GM23338 (cell line): ENCODE data around the gene NTM. TPM values are rescaled to one million over a fixed set of nuclear protein-coding genes. Genes with fewer than 3 reads are reported as not detected.

Experiments used
- ATAC-seq: fragments of 200-7000 bp; cut with Tn5 transposase; 3 replicates; pipeline ENCODE4 v1.9.1; 2020
- DNase-seq: peaks from one replicate; pipeline ENCODE4 v3.0.0-alpha.2; 2015; ENCODE audit warnings: low spot score
- H2AFZ ChIP-seq: fragments of 200-600 bp; sonication (generic); 2 replicates; pipeline ENCODE4 v1.8.0; 2016; ENCODE audit warnings: antibody characterized with exemption, mild to moderate bottlenecking, moderate library complexity
- H3F3A ChIP-seq: fragments of 200-600 bp; sonication (generic); replicated peaks from 2 replicates; pipeline ENCODE4 v1.8.0; 2017; ENCODE audit warnings: antibody characterized with exemption, mixed run types, low read depth
- H3K27ac ChIP-seq: fragments of 200-600 bp; sonication (generic); 2 replicates; pipeline ENCODE4 v1.6.1; 2016; ENCODE audit warnings: low read depth
- H3K27me3 ChIP-seq: fragments of 200-600 bp; sonication (generic); 2 replicates; pipeline ENCODE4 v1.8.0; 2016; ENCODE audit warnings: mild to moderate bottlenecking, mixed run types, moderate library complexity; ENCODE audit not compliant: insufficient read depth
- H3K36me3 ChIP-seq: fragments of 200-600 bp; sonication (generic); 2 replicates; pipeline ENCODE4 v1.8.0; 2016; ENCODE audit warnings: mild to moderate bottlenecking; ENCODE audit not compliant: insufficient read depth
- H3K4me1 ChIP-seq: fragments of 200-600 bp; sonication (generic); 2 replicates; pipeline ENCODE4 v1.8.0; 2016; ENCODE audit warnings: mild to moderate bottlenecking, moderate library complexity; ENCODE audit not compliant: insufficient read depth
- H3K4me2 ChIP-seq: fragments of 200-600 bp; sonication (generic); 2 replicates; pipeline ENCODE4 v1.7.1; 2017; ENCODE audit warnings: mixed run types
- H3K4me3 ChIP-seq: fragments of 200-600 bp; sonication (generic); 2 replicates; pipeline ENCODE4 v1.6.1; 2016; ENCODE audit warnings: mixed run types
- H3K79me2 ChIP-seq: fragments of 200-600 bp; sonication (generic); replicated peaks from 2 replicates; pipeline ENCODE4 v1.8.0; 2017; ENCODE audit warnings: mild to moderate bottlenecking; ENCODE audit not compliant: insufficient read depth
- H3K9me2 ChIP-seq: fragments of 200-600 bp; sonication (generic); 2 replicates; pipeline ENCODE4 v1.8.0; 2017; ENCODE audit not compliant: insufficient read depth
- H4K20me1 ChIP-seq: fragments of 200-600 bp; sonication (generic); replicated peaks from 2 replicates; pipeline ENCODE4 v1.8.0; 2017; ENCODE audit warnings: mild to moderate bottlenecking; ENCODE audit not compliant: insufficient read depth
- H3K27ac Mint-ChIP-seq: 2 replicates; pipeline ENCODE4 v1.8.0; 2020; ENCODE audit warnings: inconsistent platforms, mild to moderate bottlenecking, moderate library complexity, mixed read lengths
- H3K27me3 Mint-ChIP-seq: 3 replicates; pipeline ENCODE4 v1.8.0; 2022; ENCODE audit warnings: low read depth, mild to moderate bottlenecking, moderate library complexity, mixed read lengths, inconsistent platforms; ENCODE audit not compliant: insufficient read depth, poor library complexity
- H3K36me3 Mint-ChIP-seq: 3 replicates; pipeline ENCODE4 v1.8.0; 2021; ENCODE audit warnings: low read depth, mild to moderate bottlenecking, inconsistent platforms, moderate library complexity, mixed read lengths
- H3K4me1 Mint-ChIP-seq: 3 replicates; pipeline ENCODE4 v1.8.0; 2020; ENCODE audit warnings: mild to moderate bottlenecking, inconsistent platforms, mixed read lengths
- H3K4me3 Mint-ChIP-seq: 3 replicates; pipeline ENCODE4 v1.8.0; 2021; ENCODE audit warnings: moderate library complexity, mild to moderate bottlenecking, inconsistent platforms, mixed read lengths
- H3K9me3 Mint-ChIP-seq: 3 replicates; pipeline ENCODE4 v1.8.0; 2020; ENCODE audit warnings: moderate library complexity, mild to moderate bottlenecking, inconsistent platforms, mixed read lengths
- CREB1 ChIP-seq: fragments of 250-450 bp; sonication (Bioruptor Pico); IDR thresholded peaks from 2 replicates; pipeline ENCODE4 v1.5.0; 2020; ENCODE audit warnings: low read depth, mild to moderate bottlenecking, moderate library complexity
- CTCF ChIP-seq, 2 experiments: fragments of 200-600 bp in 1 of 2; sonication (generic) in 1 of 2; conservative IDR thresholded peaks; 2 replicates each; pipeline versions ENCODE4 v1.5.1 to v1.6.1; 2016 to 2017; ENCODE audit warnings: antibody characterized with exemption in 2 of 2, low read depth in 2 of 2, mild to moderate bottlenecking in 2 of 2, moderate library complexity in 1 of 2
- EZH2 ChIP-seq: fragments of 200-600 bp; sonication (generic); IDR thresholded peaks from one replicate; pipeline ENCODE4 v1.8.0; 2017; ENCODE audit warnings: antibody characterized with exemption, mild to moderate bottlenecking, low read depth; ENCODE audit not compliant: unreplicated experiment
- EZH2phosphoT487 ChIP-seq: fragments of 200-600 bp; sonication (generic); IDR thresholded peaks from one replicate; pipeline ENCODE4 v1.8.1; 2018; ENCODE audit warnings: antibody characterized with exemption; ENCODE audit not compliant: unreplicated experiment
- JUNB ChIP-seq: IDR thresholded peaks from one replicate; pipeline ENCODE4 v1.6.1; 2016; ENCODE audit warnings: antibody characterized with exemption; ENCODE audit not compliant: unreplicated experiment
- NANOG ChIP-seq: IDR thresholded peaks from 2 replicates; pipeline ENCODE4 v1.6.1; 2016; ENCODE audit warnings: antibody characterized with exemption, borderline replicate concordance
- POLR2AphosphoS5 ChIP-seq: IDR thresholded peaks from 2 replicates; pipeline ENCODE4 v1.6.1; 2016; ENCODE audit warnings: antibody characterized with exemption, low read depth
- REST ChIP-seq: IDR thresholded peaks from one replicate; pipeline ENCODE4 v1.6.1; 2018; ENCODE audit warnings: antibody characterized with exemption; ENCODE audit not compliant: unreplicated experiment
- STAT1 ChIP-seq: IDR thresholded peaks from one replicate; pipeline ENCODE4 v1.6.1; 2016; ENCODE audit warnings: antibody characterized with exemption; ENCODE audit not compliant: unreplicated experiment
- ZNF114 ChIP-seq: fragments of 250-450 bp; sonication (Bioruptor Pico); IDR thresholded peaks from 2 replicates; pipeline ENCODE4 v1.5.0; 2020; ENCODE audit warnings: mild to moderate bottlenecking, moderate library complexity
- ZNF331 ChIP-seq: fragments of 250-450 bp; sonication (Bioruptor Pico); IDR thresholded peaks from 2 replicates; pipeline ENCODE4 v1.5.0; 2020; ENCODE audit warnings: low read depth, mild to moderate bottlenecking, moderate library complexity
- ZNF462 ChIP-seq: fragments of 250-450 bp; sonication (Bioruptor Pico); IDR thresholded peaks from 2 replicates; pipeline ENCODE4 v1.5.0; 2020; ENCODE audit warnings: mild to moderate bottlenecking, moderate library complexity
- polyA plus RNA-seq: library from polyadenylated mRNA; unstranded; fragments of >200 nt; fragmentation: Nextera tagmentation; extraction: Ambion mirVana; gene quantifications from 2 replicates; pipeline ENCODE4 v1.2.1, GENCODE V29; 2016
- total RNA-seq: library from RNA; depleted of rRNA; stranded (reverse); fragments of >200 nt; shearing (Covaris generic); gene quantifications from 2 replicates; pipeline ENCODE4 v1.2.3, GENCODE V29; 2014

NTM gene
- total and polyA plus RNA-seq, 2 experiments from 2014 or later, result 10.6 to 14.6 TPM

GRCh38 chr11:132187814-132188213 lies 817.4 kb downstream of the NTM start:
- no peaks in the 10 kb centered on the region for H3K4me1 ChIP-seq
- no peaks in the 10 kb centered on the region for H3F3A ChIP-seq
- no peaks in the 10 kb centered on the region for H3K27me3 ChIP-seq
- H3K9me3 Mint-ChIP-seq, result no peaks in the 10 kb centered on the region
- peaks cover 2% of the 10 kb centered on the region for H3K27me3 Mint-ChIP-seq
- H3K36me3 ChIP-seq, result no peaks in the 10 kb centered on the region
- H3K4me2 ChIP-seq, result no peak overlapping the region
- H3K4me3 ChIP-seq, result no peak overlapping the region
- no peak overlapping the region for H3K27ac ChIP-seq
- TF ChIP-seq ZNF114 (CRISPR knock-in tag), result no peak
- TF ChIP-seq REST, result no peak
- no peak for TF ChIP-seq EZH2phosphoT487
- TF ChIP-seq EZH2, result no peak
- no peak for TF ChIP-seq JUNB
- TF ChIP-seq ZNF331, result no peak
- no peak for TF ChIP-seq CREB1 (CRISPR knock-in tag)
- no peak for TF ChIP-seq POLR2AphosphoS5
- TF ChIP-seq STAT1, result no peak
- TF ChIP-seq NANOG, result no peak
- no peak for TF ChIP-seq CTCF (conservative IDR thresholded peaks at IDR 0.05; ENCODE audit: low read depth in 2 of 2)
- TF ChIP-seq ZNF462 (CRISPR knock-in tag), result no peak
- no peaks in the 10 kb centered on the region for H3K36me3 Mint-ChIP-seq
- H3K27ac Mint-ChIP-seq, result no peak overlapping the region
- 0 out of 2 replicates have a peak, but pooled peaks cover 6% of the 10 kb centered on the region for H3K9me2 ChIP-seq
- no peaks in the 10 kb centered on the region for H3K79me2 ChIP-seq
- H3K4me3 Mint-ChIP-seq, result no peak overlapping the region
- no peak for ATAC-seq
- no peaks in the 10 kb centered on the region for H3K4me1 Mint-ChIP-seq
- no peak overlapping the region for H2AFZ ChIP-seq
- no peak for DNase-seq
- H4K20me1 ChIP-seq, result no peaks in the 10 kb centered on the region
